Measurements from ENCODE around the gene WNT8B. TPM values are rescaled to one million over a fixed set of nuclear protein-coding genes. Genes with fewer than 3 reads are reported as not detected.

The WNT8B gene
- total and polyA plus RNA-seq, 2 donors (not counting 1 experiment from before 2014, with no cell fraction given) = not detected

GRCh38 chr10:100504096-100504495, 41.3 kb downstream of the WNT8B start:
- no peaks in the 10 kb centered on the region for H4K20me1 ChIP-seq (ENCODE audit: control insufficient read depth, insufficient read depth, low read length, poor library complexity, severe bottlenecking)
- no peak for ATAC-seq (ENCODE audit: low read depth)
- ChIA-PET POLR2A (no interaction called here), CTCF (interaction anchor here (1.1 to 1.3 kb wide), 2 partner anchors 15 to 32 kb away, joined by 3 to 6 read pairs; partner anchors contain the start of gene HIF1AN)
- no peak for TF ChIP-seq CTCF (IDR thresholded peaks at IDR 0.05)
- TF ChIP-seq EZH2 (IDR thresholded peaks at IDR 0.05; ENCODE audit: borderline replicate concordance, insufficient read depth, low read depth, low read length, poor library complexity, severe bottlenecking) = no peak
- H3K36me3 ChIP-seq (replicated peaks in 1 of 2; ENCODE audit: control extremely low read depth in 1 of 2, control insufficient read depth in 1 of 2, extremely low read depth in 1 of 2, insufficient read depth in 2 of 2, low read length in 1 of 2) = peaks cover 0 to 4% of the 10 kb centered on the region in 2 experiments
- no peak overlapping the region for H2AFZ ChIP-seq (ENCODE audit: insufficient read depth, low read depth, low read length, poor library complexity, severe bottlenecking)
- H3K4me1 ChIP-seq (ENCODE audit: control insufficient read depth in 2 of 2, insufficient read depth in 2 of 2, low read length in 2 of 2) = no peaks in the 10 kb centered on the region
- Mint-ChIP-seq H3K27me3 (no peaks in the 10 kb centered on the region), H3K4me3 (no peak overlapping the region), H3K27ac (no peak overlapping the region), H3K4me1 (no peaks in the 10 kb centered on the region), H3K9me3 (ENCODE audit: insufficient read depth) (no peaks in the 10 kb centered on the region)
- no peaks in the 10 kb centered on the region for H3K27me3 ChIP-seq (replicated peaks in 1 of 4; ENCODE audit: control extremely low read depth in 1 of 4, control insufficient read depth in 3 of 4, insufficient read depth in 4 of 4, low read length in 3 of 4)
- no peaks in the 10 kb centered on the region for H3K79me2 ChIP-seq (ENCODE audit: control insufficient read depth, insufficient read depth, low read length)
- no peaks in the 10 kb centered on the region for H3K9me3 ChIP-seq (ENCODE audit: control extremely low read depth in 1 of 3, control insufficient read depth in 2 of 3, insufficient read depth in 1 of 3, low read length in 2 of 3)
- H3K9ac ChIP-seq (ENCODE audit: low read length) = no peak overlapping the region
- 90% methylated on average over 2 of the region's 5 CpGs for WGBS (ENCODE audit: insufficient coverage)
- H3K4me3 ChIP-seq (ENCODE audit: control extremely low read depth in 1 of 5, extremely low read depth in 1 of 5, insufficient read depth in 1 of 5, low read depth in 2 of 5, low read length in 4 of 5) = no peak overlapping the region
- intact Hi-C loops (cut with micrococcal nuclease) = no loop called here
- H3K4me2 ChIP-seq (replicated peaks; ENCODE audit: low read depth, low read length, poor library complexity, severe bottlenecking) = no peak overlapping the region
- H3K27ac ChIP-seq (ENCODE audit: low read length in 2 of 2) = no peak overlapping the region
- no peak for DNase-seq

- Histone ChIP-seq H3K9me3 (ENCODE audit: control extremely low read depth in 1 of 3, control insufficient read depth in 2 of 3, insufficient read depth in 1 of 3, low read length in 2 of 3) (no peaks in the 10 kb centered on the region), H3K4me2 (replicated peaks; ENCODE audit: low read depth, low read length, poor library complexity, severe bottlenecking) (no peak overlapping the region), H3K27ac (ENCODE audit: low read length in 2 of 2) (no peak overlapping the region), H3K36me3 (replicated peaks in 1 of 2; ENCODE audit: control extremely low read depth in 1 of 2, control insufficient read depth in 1 of 2, extremely low read depth in 1 of 2, insufficient read depth in 2 of 2, low read length in 1 of 2) (peaks cover 0 to 5% of the 10 kb centered on the region in 2 experiments), H3K4me3 (ENCODE audit: control extremely low read depth in 1 of 5, extremely low read depth in 1 of 5, insufficient read depth in 1 of 5, low read depth in 2 of 5, low read length in 4 of 5) (no peak overlapping the region), H3K4me1 (ENCODE audit: control insufficient read depth in 2 of 2, insufficient read depth in 2 of 2, low read length in 2 of 2) (no peaks in the 10 kb centered on the region), H3K79me2 (ENCODE audit: control insufficient read depth, insufficient read depth, low read length) (no peaks in the 10 kb centered on the region), H2AFZ (ENCODE audit: insufficient read depth, low read depth, low read length, poor library complexity, severe bottlenecking) (no peak overlapping the region), H3K27me3 (replicated peaks in 1 of 4; ENCODE audit: control extremely low read depth in 1 of 4, control insufficient read depth in 3 of 4, insufficient read depth in 4 of 4, low read length in 3 of 4) (no peaks in the 10 kb centered on the region), H3K9ac (ENCODE audit: low read length) (no peak overlapping the region), H4K20me1 (ENCODE audit: control insufficient read depth, insufficient read depth, low read length, poor library complexity, severe bottlenecking) (no peaks in the 10 kb centered on the region)
- ChIA-PET POLR2A (no interaction called here), CTCF (interaction anchor here (1.3 kb wide), 1 partner anchor 31 kb away, joined by 6 read pairs; the partner anchor contains the start of gene HIF1AN)
- intact Hi-C loops (cut with micrococcal nuclease) = no loop called here
- H3K9me3 Mint-ChIP-seq (ENCODE audit: insufficient read depth) = no peaks in the 10 kb centered on the region
- no peaks in the 10 kb centered on the region for H3K27me3 Mint-ChIP-seq
- no peak overlapping the region for H3K27ac Mint-ChIP-seq
- no peaks in the 10 kb centered on the region for H3K4me1 Mint-ChIP-seq
- WGBS (ENCODE audit: insufficient coverage) = no CpG with 5 or more reads among the region's 2 CpGs
- DNase-seq (no peak), ATAC-seq (ENCODE audit: low read depth) (no peak)
- no peak overlapping the region for H3K4me3 Mint-ChIP-seq
- TF ChIP-seq EZH2 (IDR thresholded peaks at IDR 0.05; ENCODE audit: borderline replicate concordance, insufficient read depth, low read depth, low read length, poor library complexity, severe bottlenecking) = no peak
- TF ChIP-seq CTCF (IDR thresholded peaks at IDR 0.05) = no peak
These were observed 42.4 kb downstream of the WNT8B start for GRCh38 chr10:100505164-100505563.

All from B cell (primary cell).